GM23248 (cell line): Measurements from ENCODE around the gene U2AF1L4. TPM values are rescaled to one million over a fixed set of nuclear protein-coding genes. Genes with fewer than 3 reads are reported as not detected.

Source experiments
- DNase-seq: peaks from one replicate; pipeline ENCODE4 v3.0.0-alpha.2; 2015
- H2AFZ ChIP-seq: fragments of 200-600 bp; sonication (generic); 2 replicates; pipeline ENCODE4 v1.6.1; 2016; ENCODE audit warnings: antibody characterized with exemption
- H3F3A ChIP-seq: fragments of 200-600 bp; sonication (generic); 2 replicates; pipeline ENCODE4 v1.6.1; 2016; ENCODE audit warnings: mild to moderate bottlenecking, antibody characterized with exemption, mixed run types; ENCODE audit not compliant: insufficient read depth
- H3K27ac ChIP-seq: fragments of 200-600 bp; sonication (generic); 2 replicates; pipeline ENCODE4 v1.5.1; 2016; ENCODE audit warnings: mild to moderate bottlenecking
- H3K27me3 ChIP-seq: fragments of 200-600 bp; sonication (generic); replicated peaks from 2 replicates; pipeline ENCODE4 v1.6.1; 2016; ENCODE audit warnings: mild to moderate bottlenecking; ENCODE audit not compliant: insufficient read depth
- H3K36me3 ChIP-seq: fragments of 200-600 bp; sonication (generic); 2 replicates; pipeline ENCODE4 v1.6.1; 2016; ENCODE audit warnings: low read depth, mild to moderate bottlenecking
- H3K4me1 ChIP-seq: fragments of 200-600 bp; sonication (generic); 2 replicates; pipeline ENCODE4 v1.6.1; 2016; ENCODE audit warnings: mild to moderate bottlenecking; ENCODE audit not compliant: insufficient read depth
- H3K4me2 ChIP-seq: fragments of 200-600 bp; sonication (generic); one replicate; pipeline ENCODE4 v1.6.1; 2016; ENCODE audit warnings: mild to moderate bottlenecking; ENCODE audit not compliant: unreplicated experiment
- H3K4me3 ChIP-seq: fragments of 200-600 bp; sonication (generic); 2 replicates; pipeline ENCODE4 v1.5.1; 2016; ENCODE audit warnings: mild to moderate bottlenecking
- H3K79me2 ChIP-seq: fragments of 200-600 bp; sonication (generic); 2 replicates; pipeline ENCODE4 v1.6.1; 2016; ENCODE audit warnings: mild to moderate bottlenecking; ENCODE audit not compliant: insufficient read depth
- H3K9ac ChIP-seq: fragments of 200-600 bp; sonication (generic); 2 replicates; pipeline ENCODE4 v1.6.1; 2016; ENCODE audit warnings: mild to moderate bottlenecking
- H3K9me2 ChIP-seq: fragments of 200-600 bp; sonication (generic); 2 replicates; pipeline ENCODE4 v1.6.1; 2016; ENCODE audit warnings: mixed run types, mild to moderate bottlenecking, moderate library complexity; ENCODE audit not compliant: insufficient read depth
- H3K9me3 ChIP-seq: fragments of 200-600 bp; sonication (generic); one replicate; pipeline ENCODE4 v1.6.1; 2017; ENCODE audit warnings: low read depth
- H4K20me1 ChIP-seq: fragments of 200-600 bp; sonication (generic); 2 replicates; pipeline ENCODE4 v1.6.0; 2016; ENCODE audit not compliant: insufficient read depth
- EZH2 ChIP-seq: fragments of 200-600 bp; sonication (generic); IDR thresholded peaks from 2 replicates; pipeline ENCODE4 v1.6.1; 2018; ENCODE audit warnings: antibody characterized with exemption, mild to moderate bottlenecking; ENCODE audit not compliant: insufficient read depth, poor library complexity, severe bottlenecking
- EZH2phosphoT487 ChIP-seq: fragments of 200-600 bp; sonication (generic); IDR thresholded peaks from 2 replicates; pipeline ENCODE4 v1.6.1; 2018; ENCODE audit warnings: antibody characterized with exemption, moderate library complexity, mild to moderate bottlenecking, low read depth; ENCODE audit not compliant: insufficient read depth
- WGBS, 2 experiments: methylation state at CpG; one replicate each; pipeline ENCODE4 v1.1.6; 2015 to 2017; ENCODE audit warnings: low lambda C conversion rate in 2 of 2, low coverage in 1 of 2; ENCODE audit errors: missing lambda C conversion rate in 2 of 2; 5-methylcytosine and 5-hydroxymethylcytosine counted together
- in situ Hi-C: fragments of 300-500 bp; cut with MboI; formaldehyde crosslinking; loops from 2 replicates; pipeline ENCODE4 v1.15.0; 2020
- polyA plus RNA-seq: library from polyadenylated mRNA; unstranded; fragments of >200 nt; fragmentation: Nextera tagmentation; extraction: Ambion mirVana; gene quantifications from 2 replicates; pipeline ENCODE4 v1.2.1, GENCODE V29; 2016
- total RNA-seq: library from RNA; depleted of rRNA; stranded (reverse); fragments of >200 nt; shearing (Covaris generic); gene quantifications from 2 replicates; pipeline ENCODE4 v1.2.3, GENCODE V29; 2014

U2AF1L4 gene
- total and polyA plus RNA-seq, 2 experiments from 2014 or later: 18.8 to 25.3 TPM

- H3K9me2 ChIP-seq: no peaks in the 10 kb centered on the region
- H3K79me2 ChIP-seq: peaks cover 45% of the 10 kb centered on the region
- H3K27me3 ChIP-seq: no peaks in the 10 kb centered on the region
- H3K36me3 ChIP-seq: no peaks in the 10 kb centered on the region
- no peaks in the 10 kb centered on the region for H3K4me1 ChIP-seq
- WGBS, 2 experiments: 1 to 3% methylated on average over 56 to 71 of the region's 77 CpGs
- peak overlapping the region; percentile 74 for H3K9ac ChIP-seq
- peak overlapping the region; percentile 86 for H3K4me2 ChIP-seq
- no peak for TF ChIP-seq EZH2
- TF ChIP-seq EZH2phosphoT487: no peak
- peak overlapping the region; percentile 90 for H2AFZ ChIP-seq
- peak overlapping the region; percentile 82 for H3K4me3 ChIP-seq
- in situ Hi-C loops: no loop called here
- DNase-seq: peak; percentile 98
- no peaks in the 10 kb centered on the region; the same call in 1 of the 2 replicates for H3F3A ChIP-seq
- H3K9me3 ChIP-seq: no peaks in the 10 kb centered on the region
- H4K20me1 ChIP-seq: no peaks in the 10 kb centered on the region
- peak overlapping the region; percentile 38 for H3K27ac ChIP-seq
Observed at GRCh38 chr19:35716801-35717664, 28.2 kb downstream of the U2AF1L4 start.

DNA sequence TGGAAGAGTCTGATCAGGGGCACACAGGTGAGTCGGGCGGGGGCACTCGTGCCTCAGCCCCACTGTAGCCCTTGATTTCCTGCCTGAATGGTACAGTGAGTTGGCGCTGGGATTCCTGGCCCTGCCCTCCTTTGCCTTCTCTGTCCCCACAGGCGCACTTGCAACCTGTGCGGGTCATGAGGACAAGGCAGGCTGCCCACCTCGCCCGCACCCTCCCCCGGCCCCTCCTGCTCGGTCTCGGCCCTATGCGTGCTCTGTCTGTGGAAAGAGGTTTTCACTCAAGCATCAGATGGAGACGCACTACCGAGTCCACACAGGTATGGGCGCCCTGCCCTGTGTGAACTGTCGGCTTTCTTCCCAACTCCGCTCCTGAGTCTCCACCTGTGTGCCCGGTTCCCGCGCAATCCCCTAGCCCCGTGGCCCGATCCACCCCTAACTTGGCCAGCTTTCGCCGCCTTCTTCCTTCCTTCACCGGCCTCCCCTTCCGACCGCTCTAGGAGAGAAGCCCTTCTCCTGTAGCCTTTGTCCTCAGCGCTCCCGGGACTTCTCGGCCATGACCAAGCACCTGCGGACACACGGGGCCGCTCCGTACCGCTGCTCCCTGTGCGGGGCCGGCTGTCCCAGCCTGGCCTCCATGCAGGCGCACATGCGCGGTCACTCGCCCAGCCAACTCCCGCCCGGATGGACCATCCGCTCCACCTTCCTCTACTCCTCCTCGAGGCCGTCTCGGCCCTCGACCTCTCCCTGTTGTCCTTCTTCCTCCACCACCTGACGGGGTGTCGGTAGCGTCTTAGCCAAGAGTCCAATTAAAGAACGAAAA is 29.0 kb downstream of the U2AF1L4 start:
- no peaks in the 10 kb centered on the region for H3K36me3 ChIP-seq
- H3K79me2 ChIP-seq: peaks cover 36% of the 10 kb centered on the region
- no peaks in the 10 kb centered on the region for H3K4me1 ChIP-seq
- peak overlapping the region; percentile 38 for H3K27ac ChIP-seq
- H3K9me3 ChIP-seq: no peaks in the 10 kb centered on the region
- H4K20me1 ChIP-seq: no peaks in the 10 kb centered on the region
- in situ Hi-C loops: no loop called here
- H3K9me2 ChIP-seq: no peaks in the 10 kb centered on the region
- H2AFZ ChIP-seq: peak overlapping the region; percentile 90
- H3K9ac ChIP-seq: peak overlapping the region; percentile 74
- TF ChIP-seq EZH2phosphoT487 (no peak), EZH2 (no peak)
- 2 to 5% methylated on average over 42 to 52 of the region's 52 CpGs for WGBS, 2 experiments
- peak overlapping the region; percentile 82 for H3K4me3 ChIP-seq
- H3F3A ChIP-seq: no peaks in the 10 kb centered on the region; the same call in 1 of the 2 replicates
- peak; percentile 71 for DNase-seq
- H3K27me3 ChIP-seq: no peaks in the 10 kb centered on the region
- H3K4me2 ChIP-seq: peak overlapping the region; percentile 86

DNA sequence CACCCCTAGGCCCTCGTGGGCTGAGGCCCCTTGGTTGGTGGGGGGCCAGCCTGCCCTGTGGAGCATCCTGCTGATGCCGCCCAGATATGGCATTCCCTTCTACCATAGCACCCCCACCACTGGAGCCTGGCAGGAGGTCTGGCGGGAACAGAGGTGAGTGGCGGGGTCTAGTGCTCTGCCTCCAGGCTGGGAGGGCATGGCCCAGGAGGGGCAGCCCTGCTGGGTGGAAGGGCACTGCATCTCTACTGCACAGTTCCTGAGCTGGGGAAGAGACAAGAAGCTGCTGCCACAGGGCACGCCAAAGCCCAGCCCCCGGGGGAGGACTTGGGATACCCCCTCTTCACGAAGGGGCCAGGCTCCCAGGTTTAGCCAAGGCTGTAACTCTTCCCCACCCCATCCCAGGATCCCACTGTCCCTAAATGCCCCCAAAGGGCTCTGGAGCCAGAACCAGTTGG is 29.8 kb downstream of the U2AF1L4 start:
- TF ChIP-seq EZH2phosphoT487 (no peak), EZH2 (no peak)
- Histone ChIP-seq H3K9ac (no peak overlapping the region), H3F3A (no peaks in the 10 kb centered on the region; the same call in 1 of the 2 replicates), H3K27ac (no peak overlapping the region), H3K4me3 (no peak overlapping the region), H3K79me2 (peaks cover 31% of the 10 kb centered on the region), H3K36me3 (no peaks in the 10 kb centered on the region), H3K9me2 (no peaks in the 10 kb centered on the region), H3K4me2 (no peak overlapping the region), H3K4me1 (no peaks in the 10 kb centered on the region), H3K27me3 (no peaks in the 10 kb centered on the region), H3K9me3 (no peaks in the 10 kb centered on the region), H2AFZ (no peak overlapping the region), H4K20me1 (no peaks in the 10 kb centered on the region)
- WGBS, 2 experiments: 75 to 76% methylated on average over 7 of the region's 7 CpGs
- no peak for DNase-seq
- in situ Hi-C loops: no loop called here

DNA sequence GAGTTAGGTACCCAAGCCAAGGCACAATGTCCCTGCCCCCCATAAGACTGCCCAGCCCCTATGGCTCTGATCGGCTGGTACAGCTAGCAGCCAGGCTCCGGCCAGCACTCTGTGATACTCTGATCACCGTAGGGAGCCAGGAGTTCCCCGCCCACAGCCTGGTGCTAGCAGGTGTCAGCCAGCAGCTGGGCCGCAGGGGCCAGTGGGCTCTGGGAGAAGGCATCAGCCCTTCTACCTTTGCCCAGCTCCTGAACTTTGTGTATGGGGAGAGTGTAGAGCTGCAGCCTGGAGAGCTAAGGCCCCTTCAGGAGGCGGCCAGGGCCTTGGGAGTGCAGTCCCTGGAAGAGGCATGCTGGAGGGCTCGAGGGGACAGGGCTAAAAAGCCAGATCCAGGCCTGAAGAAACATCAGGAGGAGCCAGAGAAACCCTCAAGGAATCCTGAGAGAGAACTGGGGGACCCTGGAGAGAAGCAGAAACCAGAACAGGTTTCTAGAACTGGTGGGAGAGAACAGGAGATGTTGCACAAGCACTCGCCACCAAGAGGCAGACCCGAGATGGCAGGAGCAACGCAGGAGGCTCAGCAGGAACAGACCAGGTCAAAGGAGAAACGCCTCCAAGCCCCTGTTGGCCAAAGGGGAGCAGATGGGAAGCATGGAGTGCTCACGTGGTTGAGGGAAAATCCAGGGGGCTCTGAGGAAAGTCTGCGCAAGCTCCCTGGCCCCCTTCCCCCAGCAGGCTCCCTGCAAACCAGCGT is 30.4 kb downstream of the U2AF1L4 start:
- Histone ChIP-seq H3K4me2 (no peak overlapping the region), H3K4me3 (no peak overlapping the region), H3K9ac (no peak overlapping the region), H4K20me1 (no peaks in the 10 kb centered on the region), H3K36me3 (no peaks in the 10 kb centered on the region), H3K4me1 (no peaks in the 10 kb centered on the region), H2AFZ (no peak overlapping the region), H3K27me3 (no peaks in the 10 kb centered on the region), H3F3A (no peaks in the 10 kb centered on the region; the same call in 1 of the 2 replicates), H3K27ac (no peak overlapping the region), H3K9me2 (no peaks in the 10 kb centered on the region), H3K9me3 (no peaks in the 10 kb centered on the region), H3K79me2 (peaks cover 25% of the 10 kb centered on the region)
- 70 to 71% methylated on average over 14 of the region's 14 CpGs for WGBS, 2 experiments
- TF ChIP-seq EZH2phosphoT487 (no peak), EZH2 (no peak)
- in situ Hi-C loops: no loop called here
- DNase-seq: no peak
